Mucosa of descending colon (tissue), 3 donors: Measurements from ENCODE around the gene NDUFS4. TPM values are rescaled to one million over a fixed set of nuclear protein-coding genes. Genes with fewer than 3 reads are reported as not detected.
"Not testable (repeated sequence)": the region's sequence is repeated elsewhere in the genome, so short reads cannot be mapped to it uniquely, and the experiment has no call there.

ENCODE experiments used
- ATAC-seq: fragments of 200-7000 bp; cut with Tn5 transposase; one replicate; pipeline ENCODE4 v1.9.1; 2020; ENCODE audit warnings: mild to moderate bottlenecking, moderate library complexity
- DNase-seq, 3 donors: peaks; one replicate each; pipeline ENCODE4 v3.0.0-alpha.2; 2020
- H3K36me3 ChIP-seq: fragments of 200-600 bp; one replicate; pipeline ENCODE4 v1.8.0; 2021; ENCODE audit warnings: low read depth, mild to moderate bottlenecking
- H3K4me1 ChIP-seq: fragments of 200-600 bp; one replicate; pipeline ENCODE4 v1.8.0; 2021; ENCODE audit warnings: low read depth, mild to moderate bottlenecking
- H3K4me3 ChIP-seq: fragments of 200-600 bp; one replicate; pipeline ENCODE4 v1.8.0; 2021; ENCODE audit warnings: mild to moderate bottlenecking
- H3K9me3 ChIP-seq: fragments of 200-600 bp; one replicate; pipeline ENCODE4 v1.8.0; 2021; ENCODE audit warnings: mild to moderate bottlenecking
- intact Hi-C, 2 donors: fragments of 100-400 bp; cut with DNase I in 1 of 2; cut with micrococcal nuclease in 1 of 2; formaldehyde crosslinking; loops; one replicate each; pipeline versions ENCODE4 v1.11.0 to v1.11.1; 2022; cut with DNase I, micrococcal nuclease
- long read RNA-seq, 2 donors: library from polyadenylated mRNA; unstranded; transcript quantifications; one replicate each; pipeline ENCODE4 v2.0.0, GENCODE V29; 2019 to 2021
- total RNA-seq, 3 donors: library from RNA; stranded (reverse); fragmentation: NEBNext Ultra II Directional in 2 of 3; extraction: Animal tissue kit (Norgen Biotek cat#: 25700) in 2 of 3; gene quantifications; one replicate each; pipeline versions ENCODE4 v1.2.1 to v1.2.4, GENCODE V29; 2021 to 2023
- TF ChIP-seq, protein P1 (sequence below): fragments of 200-600 bp; IDR thresholded peaks from one replicate; pipeline ENCODE4 v1.8.0; 2022; ENCODE audit warnings: antibody characterized with exemption, mild to moderate bottlenecking
- donor health status: DM: no; HTN: no; CAD: no; lungs with moderate emphysema.
- donor health status: DM: no; HTN: no; CAD: no.
- donor health status: DM: no; HTN: yes; CAD: no.

Gene NDUFS4
- total RNA-seq = 10 to 100 TPM; 83.6 to 96.6 (median 84.9) TPM
- long read RNA-seq, donor 1, transcript NDUFS4-201 (5 exons, 675 nt) = major isoform, 34 of 38 reads
- long read RNA-seq, donor 1, partial matches to known transcripts = 1 of 38 reads
- long read RNA-seq, donor 1, other reads (novel, unspliced or antisense) = 2 of 38 reads
- long read RNA-seq, donor 2, transcript NDUFS4-201 (5 exons, 675 nt) = major isoform, 34 of 39 reads
- long read RNA-seq, donor 2, partial matches to known transcripts = 4 of 39 reads
- long read RNA-seq, donor 2, other reads (novel, unspliced or antisense) = 0 of 39 reads

DNA sequence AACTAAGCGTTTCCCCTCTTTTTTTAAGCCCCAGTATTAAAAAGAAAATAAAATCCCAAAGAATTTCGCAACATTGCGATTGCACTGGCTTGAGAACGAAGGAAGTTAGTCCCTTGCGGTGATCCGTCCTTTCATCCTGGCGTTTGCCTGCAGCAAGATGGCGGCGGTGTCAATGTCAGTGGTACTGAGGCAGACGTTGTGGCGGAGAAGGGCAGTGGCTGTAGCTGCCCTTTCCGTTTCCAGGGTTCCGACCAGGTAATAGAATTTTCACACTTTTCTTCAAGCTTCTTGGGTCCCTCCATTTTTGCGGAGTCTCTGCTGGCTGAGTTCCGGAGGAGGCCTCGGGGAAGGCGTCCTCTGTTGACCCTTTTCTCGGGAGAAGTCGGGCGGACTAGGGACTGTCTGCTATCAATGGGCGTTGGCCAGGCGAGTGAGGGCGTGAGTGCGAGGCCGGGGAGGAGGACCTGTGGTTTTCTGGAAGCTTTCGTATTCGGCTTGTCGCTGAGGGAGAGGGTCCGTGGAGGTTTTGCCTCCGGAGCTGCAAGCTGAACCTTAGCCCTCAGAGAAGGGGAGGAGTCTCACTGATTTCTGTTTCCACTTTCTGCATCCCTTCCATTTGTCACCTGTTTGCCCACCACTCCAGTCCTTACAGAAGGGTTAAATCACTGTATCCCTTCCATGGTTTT is at the start of gene NDUFS4:
NDUFS4 (plus strand) TSS at position 134 of the 686 bp plus-strand sequence; CDS start at position 158, 24 bp downstream.
- no peaks in the 10 kb centered on the region for H3K36me3 ChIP-seq

DNA sequence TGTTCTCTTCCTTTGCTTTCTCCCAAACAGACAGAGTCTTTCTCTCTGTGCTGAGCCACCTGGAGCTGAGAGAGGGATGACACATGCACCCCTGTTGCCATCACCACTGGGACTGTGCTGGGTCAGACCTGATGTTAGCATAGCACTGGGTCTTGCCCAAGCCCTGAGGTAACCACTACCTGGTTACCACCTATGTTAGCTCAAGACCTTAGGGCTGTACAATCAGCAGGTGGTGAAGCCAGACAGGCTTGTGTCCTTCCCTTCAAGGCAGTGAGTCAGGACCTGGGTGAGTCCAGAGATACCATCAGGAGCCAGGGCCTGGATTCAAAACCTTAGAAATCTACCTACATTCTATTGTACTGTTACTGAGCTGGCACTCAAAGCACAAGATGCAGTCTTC is 47.9 kb upstream of the NDUFS4 start:
- TF ChIP-seq, protein P1, sequence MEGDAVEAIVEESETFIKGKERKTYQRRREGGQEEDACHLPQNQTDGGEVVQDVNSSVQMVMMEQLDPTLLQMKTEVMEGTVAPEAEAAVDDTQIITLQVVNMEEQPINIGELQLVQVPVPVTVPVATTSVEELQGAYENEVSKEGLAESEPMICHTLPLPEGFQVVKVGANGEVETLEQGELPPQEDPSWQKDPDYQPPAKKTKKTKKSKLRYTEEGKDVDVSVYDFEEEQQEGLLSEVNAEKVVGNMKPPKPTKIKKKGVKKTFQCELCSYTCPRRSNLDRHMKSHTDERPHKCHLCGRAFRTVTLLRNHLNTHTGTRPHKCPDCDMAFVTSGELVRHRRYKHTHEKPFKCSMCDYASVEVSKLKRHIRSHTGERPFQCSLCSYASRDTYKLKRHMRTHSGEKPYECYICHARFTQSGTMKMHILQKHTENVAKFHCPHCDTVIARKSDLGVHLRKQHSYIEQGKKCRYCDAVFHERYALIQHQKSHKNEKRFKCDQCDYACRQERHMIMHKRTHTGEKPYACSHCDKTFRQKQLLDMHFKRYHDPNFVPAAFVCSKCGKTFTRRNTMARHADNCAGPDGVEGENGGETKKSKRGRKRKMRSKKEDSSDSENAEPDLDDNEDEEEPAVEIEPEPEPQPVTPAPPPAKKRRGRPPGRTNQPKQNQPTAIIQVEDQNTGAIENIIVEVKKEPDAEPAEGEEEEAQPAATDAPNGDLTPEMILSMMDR = no peak
- DNase-seq = no peak
- intact Hi-C loops = no loop called here

More for the DNA sequence above, at the start of gene NDUFS4:
- H3K4me1 ChIP-seq = peaks cover 15% of the 10 kb centered on the region
- no peaks in the 10 kb centered on the region for H3K9me3 ChIP-seq
- intact Hi-C loops = loop anchor here in 1 of 2 donors (10.0 kb wide), 1 partner anchor 76 kb away; the partner anchor contains the start of gene FST
- DNase-seq = peak; percentile 80 to 95 (median 85)
- peak; percentile 99 for ATAC-seq
- peak within 1 kb of the TSS; percentile 70 for H3K4me3 ChIP-seq
- TF ChIP-seq, protein P1 = no peak

GRCh38 chr5:53515988-53516387 is 44.5 kb upstream of the NDUFS4 start:
- TF ChIP-seq, protein P1 = no peak
- Histone ChIP-seq H3K9me3 (no peaks in the 10 kb centered on the region), H3K36me3 (no peaks in the 10 kb centered on the region), H3K4me1 (no peaks in the 10 kb centered on the region), H3K4me3 (no peak overlapping the region)
- intact Hi-C loops = no loop called here
- ATAC-seq (no peak), DNase-seq (no peak)

More for the DNA sequence above, 47.9 kb upstream of the NDUFS4 start:
- no peak for ATAC-seq
- H3K4me3 ChIP-seq = no peak overlapping the region
- H3K9me3 ChIP-seq = peaks cover 4% of the 10 kb centered on the region
- H3K36me3 ChIP-seq = no peaks in the 10 kb centered on the region
- no peaks in the 10 kb centered on the region for H3K4me1 ChIP-seq

DNA sequence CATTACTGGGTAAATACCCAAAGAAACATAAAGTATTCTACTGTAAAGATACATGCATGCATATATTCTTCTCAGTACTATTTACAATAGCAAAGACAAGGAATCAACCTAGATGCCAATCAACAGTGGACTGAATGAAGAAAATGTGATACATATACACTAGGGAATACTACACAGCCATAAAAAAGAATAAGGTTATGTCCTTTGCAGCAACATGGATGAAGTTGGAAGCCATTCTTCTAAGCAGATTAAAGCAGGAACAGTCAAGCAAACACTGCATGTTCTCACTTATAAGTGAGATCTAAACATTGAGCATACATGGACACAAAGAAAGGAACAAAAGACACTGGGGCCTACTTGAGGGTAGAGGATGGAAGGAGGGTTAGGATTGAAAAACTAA is 39.6 kb upstream of the NDUFS4 start:
- Histone ChIP-seq H3K36me3 (no peaks in the 10 kb centered on the region), H3K4me1 (no peaks in the 10 kb centered on the region), H3K9me3 (peaks cover 4% of the 10 kb centered on the region), H3K4me3 (no peak overlapping the region)
- DNase-seq (no peak), ATAC-seq (no peak)
- intact Hi-C loops = no loop called here
- TF ChIP-seq, protein P1 = no peak

DNA sequence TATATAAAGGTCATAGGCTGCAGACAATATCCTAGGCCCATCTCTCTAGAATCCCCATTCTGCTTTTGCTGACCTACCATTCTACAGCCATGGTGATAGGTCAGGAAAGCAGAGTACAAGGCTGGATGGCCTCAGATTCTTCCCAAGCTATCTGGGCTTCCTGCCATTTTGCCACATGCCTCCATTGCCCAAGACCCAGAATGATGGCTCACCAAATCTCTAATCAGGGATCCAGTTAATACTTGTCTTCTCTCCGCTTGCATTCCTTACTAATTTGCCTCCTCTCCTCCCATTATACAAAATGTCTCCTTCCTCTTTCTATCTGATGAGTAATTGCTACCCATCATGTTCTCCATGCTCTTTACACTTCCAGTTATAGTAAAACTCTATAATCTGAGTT is 22.7 kb upstream of the NDUFS4 start:
- ATAC-seq (no peak), DNase-seq (no peak)
- Histone ChIP-seq H3K4me1 (no peaks in the 10 kb centered on the region), H3K36me3 (no peaks in the 10 kb centered on the region), H3K9me3 (no peaks in the 10 kb centered on the region), H3K4me3 (no peak overlapping the region)
- intact Hi-C loops = no loop called here
- TF ChIP-seq, protein P1 = no peak

DNA sequence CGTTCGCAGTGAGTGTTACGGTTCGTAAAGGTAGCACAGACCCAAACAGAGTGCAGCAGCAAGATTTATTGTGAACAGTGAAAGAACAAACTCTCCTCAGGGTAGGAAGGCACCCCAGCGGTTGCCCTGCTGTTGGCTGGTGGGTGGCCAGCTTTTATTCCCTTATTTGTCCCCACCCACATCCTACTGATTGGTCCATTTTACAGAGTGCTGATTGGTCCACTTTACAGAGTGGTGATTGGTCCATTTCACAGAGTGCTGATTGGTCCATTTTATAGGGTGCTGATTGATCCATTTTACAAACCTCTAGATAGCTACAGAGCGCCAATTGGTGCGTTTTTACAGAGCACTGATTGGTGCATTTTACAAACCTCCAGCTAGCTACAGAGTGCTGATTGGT is 19.7 kb upstream of the NDUFS4 start:
- H3K4me1 ChIP-seq, intact Hi-C loops, H3K36me3 ChIP-seq, ATAC-seq, DNase-seq, H3K9me3 ChIP-seq, H3K4me3 ChIP-seq: not testable (repeated sequence)
